ENCODE results near the gene H6PD. TPM values are rescaled to one million over a fixed set of nuclear protein-coding genes. Genes with fewer than 3 reads are reported as not detected.

Gene H6PD
- total RNA-seq, 2 donors from 2014 or later, result 4.4 to 16.2 TPM

DNA sequence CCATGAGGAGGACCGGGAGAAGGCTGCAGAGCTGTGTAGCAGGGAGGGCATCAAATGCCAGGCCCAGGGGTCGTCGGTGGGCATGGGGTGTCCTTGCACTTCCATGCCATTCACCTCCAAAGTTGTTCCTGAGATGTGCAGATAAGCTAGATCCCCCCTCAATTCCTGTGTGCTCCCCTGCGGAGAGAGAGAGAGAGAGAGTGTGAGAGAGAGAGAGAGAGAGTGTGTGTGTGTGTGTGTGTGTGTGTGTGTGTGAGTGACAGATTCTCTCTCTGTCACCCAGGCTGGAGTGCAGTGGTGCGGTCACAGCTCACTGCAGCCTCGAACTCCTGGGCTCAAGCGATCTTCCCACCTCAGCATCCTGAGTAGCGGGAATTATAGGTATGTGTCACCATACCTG, 74.5 kb downstream of the H6PD start:
- DNase-seq (ENCODE audit: low spot score in 2 of 2) (no peak), ATAC-seq (no peak)
- Mint-ChIP-seq H3K36me3 (no peaks in the 10 kb centered on the region), H3K9me3 (no peaks in the 10 kb centered on the region), H3K27ac (peak overlapping the region in 1 of 2 donors; percentile 59)

DNA sequence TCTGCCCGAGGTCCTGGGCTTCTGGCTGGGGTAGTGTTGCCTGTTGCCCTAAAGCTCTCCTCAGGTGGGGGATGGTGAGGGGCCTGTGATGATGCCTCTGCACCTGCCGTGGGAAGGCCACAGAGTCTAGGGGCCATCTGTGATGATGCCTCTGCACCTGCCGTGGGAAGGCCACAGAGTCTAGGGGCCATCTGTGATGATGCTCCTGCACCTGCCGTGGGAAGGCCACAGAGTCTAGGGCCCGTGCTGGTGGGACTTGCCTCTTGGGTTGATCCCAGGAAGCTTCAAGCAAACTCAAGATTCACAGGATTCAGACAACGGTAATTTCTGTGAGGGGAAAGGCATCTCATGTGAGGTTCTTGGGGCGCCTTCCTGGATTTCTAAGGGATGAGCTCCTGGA, 75.4 kb downstream of the H6PD start:
- no peaks in the 10 kb centered on the region for H3K36me3 Mint-ChIP-seq
- ATAC-seq (no peak), DNase-seq (ENCODE audit: low spot score in 2 of 2) (no peak)
- no peaks in the 10 kb centered on the region for H3K9me3 Mint-ChIP-seq
- H3K27ac Mint-ChIP-seq, result no peak overlapping the region

DNA sequence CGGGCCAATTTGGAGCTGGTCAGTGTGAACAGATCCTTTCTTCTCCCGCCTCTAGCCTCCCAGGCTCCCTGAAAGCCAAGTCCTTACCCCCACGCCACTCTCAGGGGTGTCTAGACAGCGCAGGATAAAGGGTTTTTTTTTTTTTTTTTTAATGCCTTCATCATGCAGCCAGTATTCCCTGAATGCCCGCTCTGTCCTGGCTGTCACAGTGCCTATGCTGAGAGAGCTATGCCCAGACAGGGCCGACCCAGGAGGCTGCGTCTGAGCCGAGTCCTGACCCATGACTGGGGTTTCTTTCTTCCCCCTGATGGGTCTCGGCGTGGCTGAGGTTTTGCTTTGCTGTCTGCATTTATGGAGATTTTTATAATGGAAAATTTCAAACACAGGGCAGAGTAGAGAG, 76.5 kb downstream of the H6PD start:
- ATAC-seq, result no peak
- no peaks in the 10 kb centered on the region for H3K36me3 Mint-ChIP-seq
- H3K9me3 Mint-ChIP-seq, result no peaks in the 10 kb centered on the region
- no peak overlapping the region for H3K27ac Mint-ChIP-seq
- DNase-seq (ENCODE audit: low spot score in 2 of 2), result no peak

DNA sequence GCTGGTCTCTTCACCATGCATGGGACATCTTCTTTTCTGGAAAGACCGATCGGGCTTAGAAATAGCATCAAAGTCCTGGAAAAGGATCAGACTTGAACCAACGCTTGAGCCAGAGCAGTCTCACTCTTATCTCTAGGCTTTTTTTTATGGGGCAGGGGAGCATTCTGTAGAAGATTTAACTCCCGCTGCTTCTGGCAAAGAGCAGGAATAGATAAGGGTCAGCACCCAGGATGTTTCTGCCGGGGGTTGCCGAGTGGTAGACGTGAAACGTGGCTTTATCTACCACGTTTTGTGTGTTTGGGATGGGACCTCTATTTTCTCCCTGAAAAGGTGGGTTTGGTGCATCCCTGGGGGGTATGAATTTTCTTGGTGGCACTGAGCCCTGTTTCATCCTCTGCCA, 76.9 kb downstream of the H6PD start:
- no peak overlapping the region for H3K27ac Mint-ChIP-seq
- no peaks in the 10 kb centered on the region for H3K36me3 Mint-ChIP-seq
- no peak for ATAC-seq
- no peak for DNase-seq (ENCODE audit: low spot score in 2 of 2)
- no peaks in the 10 kb centered on the region for H3K9me3 Mint-ChIP-seq

DNA sequence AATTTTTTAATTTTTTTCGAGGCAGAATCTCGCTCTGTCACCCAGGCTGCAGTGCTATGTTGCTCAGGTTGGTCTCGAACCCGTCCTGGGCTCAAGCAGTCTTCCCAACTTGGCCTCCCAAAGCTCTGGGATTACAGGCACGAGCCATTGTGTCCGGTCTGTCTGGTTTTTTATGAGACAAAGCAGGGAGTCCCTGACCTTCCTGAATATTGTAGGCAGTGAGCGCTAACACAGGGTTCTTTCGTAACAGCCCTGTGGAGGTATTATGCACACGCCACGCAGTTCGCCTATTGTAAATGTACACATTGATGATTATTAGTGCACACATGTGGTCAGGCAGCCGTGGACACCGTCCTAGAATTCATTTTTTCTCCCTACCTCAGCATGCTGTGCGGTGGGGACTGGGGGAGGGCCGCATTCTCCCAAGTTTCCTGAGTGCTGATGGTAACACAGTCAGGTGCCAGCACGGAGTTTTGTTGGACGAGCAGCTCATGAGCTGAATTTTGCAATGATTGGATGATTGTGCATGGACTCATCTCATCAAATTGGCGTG, 77.7 kb downstream of the H6PD start:
- no peaks in the 10 kb centered on the region for H3K36me3 Mint-ChIP-seq
- no peak overlapping the region for H3K27ac Mint-ChIP-seq
- ATAC-seq (no peak), DNase-seq (ENCODE audit: low spot score in 2 of 2) (no peak)
- H3K9me3 Mint-ChIP-seq, result no peaks in the 10 kb centered on the region

DNA sequence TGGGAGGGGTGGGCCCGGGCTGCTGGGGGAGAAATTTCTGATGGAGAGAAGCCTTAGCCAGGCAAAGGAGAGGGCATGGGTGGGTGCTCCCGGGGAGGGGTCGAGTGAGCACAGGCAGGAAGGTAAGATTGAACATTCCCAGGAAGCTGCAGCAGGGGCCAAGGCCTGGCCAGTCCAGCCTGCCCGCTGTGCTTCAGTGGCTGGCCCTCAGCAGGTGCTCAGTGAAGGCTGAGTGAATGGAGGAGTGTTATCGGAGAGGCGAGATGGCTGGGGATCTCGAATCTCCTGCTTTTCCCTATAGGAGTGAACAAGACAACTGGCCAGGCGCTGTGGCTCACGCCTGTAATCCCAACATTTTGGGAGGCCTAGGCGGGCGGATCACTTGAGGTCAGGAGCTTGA, 79.0 kb downstream of the H6PD start:
- Mint-ChIP-seq H3K9me3 (no peaks in the 10 kb centered on the region), H3K36me3 (no peaks in the 10 kb centered on the region), H3K27ac (no peak overlapping the region)
- DNase-seq (ENCODE audit: low spot score in 2 of 2), result no peak
- no peak for ATAC-seq

DNA sequence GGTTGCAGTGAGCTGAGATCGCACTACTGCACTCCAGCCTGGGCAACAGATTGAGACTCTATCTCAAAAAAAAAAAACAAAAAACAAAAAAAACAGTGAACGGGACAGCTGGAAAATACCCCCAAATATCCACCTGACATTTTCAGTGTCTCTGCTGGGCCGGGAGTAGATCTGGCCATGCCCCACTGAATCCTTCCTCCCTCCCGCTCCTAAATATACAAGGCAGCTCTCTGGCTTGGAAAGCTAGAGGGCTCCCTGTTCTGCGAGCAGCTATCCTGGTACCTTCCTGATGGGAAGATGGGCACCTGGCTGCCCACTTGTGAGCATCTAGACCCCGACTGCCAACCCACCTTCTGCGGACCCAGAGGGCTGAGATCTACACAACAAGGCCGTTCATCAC, 79.5 kb downstream of the H6PD start:
- DNase-seq (ENCODE audit: low spot score in 2 of 2), result no peak
- Mint-ChIP-seq H3K36me3 (no peaks in the 10 kb centered on the region), H3K27ac (peak overlapping the region; percentile 82 to 84), H3K9me3 (no peaks in the 10 kb centered on the region)
- no peak for ATAC-seq

DNA sequence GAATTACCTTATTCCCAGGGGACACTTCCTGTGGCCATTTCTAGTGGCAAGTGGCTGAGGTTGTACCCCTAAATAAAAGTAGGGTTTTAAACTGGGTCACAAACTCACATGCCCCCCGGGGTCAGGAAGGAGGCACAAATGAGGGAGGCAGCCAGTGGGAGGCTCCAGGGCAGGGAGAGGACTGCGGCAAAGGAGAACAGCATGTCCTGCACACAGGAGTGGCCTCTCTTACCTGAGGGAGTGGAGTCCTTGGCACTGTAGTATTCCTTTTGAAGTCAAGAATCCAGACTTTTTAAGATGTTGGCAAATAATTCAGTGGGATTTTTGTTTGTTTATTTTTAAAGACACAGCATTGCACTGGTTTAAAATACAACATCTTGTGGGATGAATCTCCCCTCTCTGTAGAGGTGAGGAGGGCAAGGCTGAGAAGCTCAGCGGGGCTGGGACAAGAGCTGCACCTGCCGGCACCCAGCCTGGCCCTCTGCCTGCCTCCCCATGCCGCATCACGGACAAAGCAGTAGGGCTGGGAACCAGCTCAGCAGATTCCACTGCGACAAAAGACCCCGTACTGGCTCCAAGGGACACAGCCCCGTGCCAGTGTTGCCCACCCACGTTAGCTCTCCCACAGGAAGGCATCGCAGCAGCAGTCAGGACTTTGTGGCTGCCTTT, 80.3 kb downstream of the H6PD start:
- peak overlapping the region; percentile 84 to 99 for H3K27ac Mint-ChIP-seq
- ATAC-seq, result no peak
- H3K36me3 Mint-ChIP-seq, result no peaks in the 10 kb centered on the region
- no peaks in the 10 kb centered on the region for H3K9me3 Mint-ChIP-seq
- no peak for DNase-seq (ENCODE audit: low spot score in 2 of 2)

DNA sequence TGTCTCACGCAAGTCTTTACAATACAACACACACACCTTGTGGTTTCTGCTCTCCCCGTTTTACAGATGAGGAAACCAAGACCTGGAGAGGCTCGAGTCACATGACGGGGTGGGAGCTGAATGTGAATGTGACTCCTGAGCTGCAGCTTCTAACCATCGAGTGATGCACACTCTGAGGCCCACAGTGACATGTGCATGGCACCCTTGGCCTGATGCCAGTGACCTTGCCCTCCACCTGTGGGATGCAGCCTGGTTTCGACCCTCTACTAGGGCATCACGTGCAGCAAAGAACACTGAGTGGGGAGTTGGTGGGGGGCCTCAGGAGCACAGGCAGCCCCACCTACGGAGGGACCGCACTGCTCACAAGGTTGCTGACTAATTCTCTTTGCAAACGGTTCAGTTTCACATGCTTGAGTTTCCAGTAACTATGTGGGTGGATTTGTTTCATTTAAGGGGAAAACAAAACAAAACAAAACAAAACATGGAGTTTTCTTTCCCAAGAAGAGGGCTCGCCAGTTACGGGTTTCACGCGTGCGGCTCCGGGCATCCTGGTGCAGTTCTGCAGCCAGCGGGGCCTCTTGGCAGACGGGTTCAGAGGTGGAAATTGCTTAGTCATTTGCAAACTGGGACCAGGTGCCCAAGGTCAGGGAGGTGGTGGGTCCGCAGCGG, 81.0 kb downstream of the H6PD start:
- ATAC-seq (peak; percentile 78 to 88), DNase-seq (ENCODE audit: low spot score in 2 of 2) (peak; percentile 66 to 73)
- H3K36me3 Mint-ChIP-seq, result no peaks in the 10 kb centered on the region
- H3K27ac Mint-ChIP-seq, result peak overlapping the region; percentile 84 to 99
- H3K9me3 Mint-ChIP-seq, result no peaks in the 10 kb centered on the region

DNA sequence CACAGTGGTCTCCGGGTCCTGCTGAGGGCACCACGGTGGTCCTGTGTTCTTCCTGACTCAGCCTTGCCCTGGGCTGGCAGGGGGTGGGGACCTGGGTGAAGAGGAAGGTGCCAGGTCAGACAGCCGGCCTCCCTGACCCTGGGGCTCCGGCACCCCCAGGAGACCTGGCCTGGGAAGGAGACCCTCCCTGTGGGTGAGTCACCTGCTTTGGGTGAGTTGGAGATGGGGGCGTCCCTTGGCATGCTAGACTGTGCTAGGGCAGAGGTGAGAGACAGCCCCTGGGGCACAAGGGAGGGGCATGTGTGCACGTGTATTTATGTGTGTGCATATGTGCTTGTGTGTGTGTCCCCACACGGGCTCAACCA, 81.5 kb downstream of the H6PD start:
- DNase-seq (ENCODE audit: low spot score in 2 of 2) (peak in 1 of 2 donors; percentile 42), ATAC-seq (peak; percentile 50 to 52)
- Mint-ChIP-seq H3K36me3 (no peaks in the 10 kb centered on the region), H3K27ac (peak overlapping the region; percentile 84 to 99), H3K9me3 (no peaks in the 10 kb centered on the region)

DNA sequence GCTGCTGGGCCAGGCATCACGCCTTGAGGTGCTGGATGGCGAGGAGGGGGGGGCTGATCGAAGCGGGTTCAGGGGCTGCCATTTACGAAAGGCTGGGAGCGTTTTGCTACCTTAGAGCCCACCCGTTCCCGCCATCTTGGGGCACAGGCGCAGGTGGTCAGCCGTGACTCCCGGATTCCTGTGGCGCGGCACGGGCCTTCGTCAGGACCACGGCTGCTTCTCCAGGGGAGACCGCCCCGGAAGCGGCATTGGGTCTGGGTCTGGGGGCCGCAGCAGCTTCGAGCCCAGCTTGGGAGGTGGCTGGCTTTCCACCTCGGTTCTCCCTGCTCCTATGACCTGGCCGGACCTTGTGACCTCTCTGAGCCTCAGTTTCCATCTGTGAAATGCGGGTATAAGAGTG, 81.9 kb downstream of the H6PD start:
- H3K36me3 Mint-ChIP-seq, result no peaks in the 10 kb centered on the region
- no peaks in the 10 kb centered on the region for H3K9me3 Mint-ChIP-seq
- peak overlapping the region; percentile 36 to 84 for H3K27ac Mint-ChIP-seq
- no peak for DNase-seq (ENCODE audit: low spot score in 2 of 2)
- ATAC-seq, result no peak

DNA sequence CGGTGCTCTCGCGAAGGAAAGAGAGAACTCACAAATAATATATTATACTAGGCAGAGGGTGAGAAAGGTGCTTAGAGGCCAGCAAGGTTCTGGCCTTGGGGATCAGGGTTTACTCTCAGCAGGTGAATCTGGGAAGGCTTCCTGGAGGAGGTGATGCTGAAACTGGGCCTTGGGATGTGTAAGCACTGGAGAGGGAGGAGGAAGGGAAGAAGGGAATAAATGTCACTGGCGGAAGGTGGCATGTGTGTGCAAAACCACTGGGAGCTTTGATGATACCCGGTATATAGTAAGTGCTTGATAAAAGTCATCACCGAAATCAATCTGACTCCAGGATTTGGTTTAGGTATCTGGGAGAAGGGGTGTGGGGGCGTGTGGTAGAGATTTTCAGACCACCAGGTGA, 82.5 kb downstream of the H6PD start:
- H3K36me3 Mint-ChIP-seq, result no peaks in the 10 kb centered on the region
- peak overlapping the region; percentile 82 to 84 for H3K27ac Mint-ChIP-seq

DNA sequence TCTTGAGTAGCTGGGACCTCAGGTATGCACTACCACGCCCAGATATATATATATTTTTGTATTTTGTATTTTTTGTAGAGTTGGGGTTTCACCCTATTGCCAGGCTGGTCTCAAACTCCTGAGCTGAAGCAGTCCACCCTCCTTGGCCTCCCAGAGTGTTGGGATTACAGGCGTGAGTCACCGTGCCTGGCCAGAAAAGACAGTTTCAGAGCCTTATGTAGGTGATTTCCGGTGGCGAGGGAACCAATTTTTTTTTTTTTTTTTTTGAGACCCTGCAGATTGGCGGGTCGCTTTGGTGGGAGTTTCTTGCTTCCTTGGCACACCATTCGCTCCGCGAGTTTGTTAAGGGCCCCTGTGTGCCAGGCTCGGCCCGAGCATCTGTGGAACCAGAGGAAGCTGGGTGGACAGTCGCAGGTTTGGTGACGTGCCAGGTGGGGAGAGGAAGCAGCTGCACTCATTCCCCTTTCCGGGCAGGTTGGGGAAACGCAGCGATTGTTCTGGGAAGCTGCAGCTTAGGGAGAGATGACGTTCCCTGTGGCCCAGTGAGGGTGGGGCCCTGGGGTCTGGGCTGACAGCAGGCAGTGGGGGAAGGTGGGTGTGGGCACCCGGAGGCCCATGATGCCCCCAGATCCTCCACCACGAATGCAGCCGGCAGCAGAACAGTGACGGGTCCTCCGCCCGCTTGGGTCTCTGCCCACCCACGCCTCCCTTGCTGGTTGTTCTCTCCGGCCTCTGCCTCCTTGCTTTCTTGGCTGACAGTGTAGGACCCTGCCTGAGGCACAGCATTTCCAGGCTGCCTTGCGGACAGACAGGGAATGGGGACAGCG, 83.2 kb downstream of the H6PD start:
- Mint-ChIP-seq H3K36me3 (no peaks in the 10 kb centered on the region), H3K27ac (peak overlapping the region; percentile 82 to 84), H3K9me3 (no peaks in the 10 kb centered on the region)
- ATAC-seq (no peak), DNase-seq (ENCODE audit: low spot score in 2 of 2) (no peak)

More for the DNA sequence above, 82.5 kb downstream of the H6PD start:
- no peak for ATAC-seq
- no peaks in the 10 kb centered on the region for H3K9me3 Mint-ChIP-seq
- DNase-seq (ENCODE audit: low spot score in 2 of 2), result no peak

DNA sequence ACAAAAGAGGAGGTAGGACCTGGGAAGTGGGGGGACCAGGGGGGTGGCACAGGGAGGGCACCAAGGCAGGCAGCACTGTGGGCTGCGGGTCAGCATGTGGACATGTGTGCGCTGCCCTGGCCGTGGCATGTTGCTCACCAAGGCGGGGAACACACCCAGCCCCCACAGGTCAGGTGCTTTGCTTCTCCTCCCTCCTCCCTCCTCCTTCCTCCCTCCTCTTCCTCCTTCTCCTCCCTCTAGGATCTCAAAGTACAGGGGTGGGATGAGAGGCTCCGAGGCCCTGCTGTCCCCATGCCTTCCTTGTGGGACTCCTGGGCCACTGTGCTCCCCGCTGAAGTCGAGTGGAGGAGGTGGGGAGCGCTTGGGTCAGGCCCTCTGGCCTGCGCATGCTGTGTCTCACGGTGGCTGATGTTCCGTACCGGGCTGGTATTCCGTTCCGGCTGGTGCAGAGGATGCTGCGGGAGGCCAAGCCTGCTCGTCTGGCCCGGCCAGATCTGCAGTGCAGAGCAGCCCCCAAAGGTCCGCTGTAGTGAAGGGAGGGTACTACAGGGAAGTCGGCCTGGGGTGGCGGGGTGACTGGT, 84.7 kb downstream of the H6PD start:
- no peaks in the 10 kb centered on the region for H3K36me3 Mint-ChIP-seq
- DNase-seq (ENCODE audit: low spot score in 2 of 2) (no peak), ATAC-seq (no peak)
- H3K27ac Mint-ChIP-seq, result no peak overlapping the region
- no peaks in the 10 kb centered on the region for H3K9me3 Mint-ChIP-seq

DNA sequence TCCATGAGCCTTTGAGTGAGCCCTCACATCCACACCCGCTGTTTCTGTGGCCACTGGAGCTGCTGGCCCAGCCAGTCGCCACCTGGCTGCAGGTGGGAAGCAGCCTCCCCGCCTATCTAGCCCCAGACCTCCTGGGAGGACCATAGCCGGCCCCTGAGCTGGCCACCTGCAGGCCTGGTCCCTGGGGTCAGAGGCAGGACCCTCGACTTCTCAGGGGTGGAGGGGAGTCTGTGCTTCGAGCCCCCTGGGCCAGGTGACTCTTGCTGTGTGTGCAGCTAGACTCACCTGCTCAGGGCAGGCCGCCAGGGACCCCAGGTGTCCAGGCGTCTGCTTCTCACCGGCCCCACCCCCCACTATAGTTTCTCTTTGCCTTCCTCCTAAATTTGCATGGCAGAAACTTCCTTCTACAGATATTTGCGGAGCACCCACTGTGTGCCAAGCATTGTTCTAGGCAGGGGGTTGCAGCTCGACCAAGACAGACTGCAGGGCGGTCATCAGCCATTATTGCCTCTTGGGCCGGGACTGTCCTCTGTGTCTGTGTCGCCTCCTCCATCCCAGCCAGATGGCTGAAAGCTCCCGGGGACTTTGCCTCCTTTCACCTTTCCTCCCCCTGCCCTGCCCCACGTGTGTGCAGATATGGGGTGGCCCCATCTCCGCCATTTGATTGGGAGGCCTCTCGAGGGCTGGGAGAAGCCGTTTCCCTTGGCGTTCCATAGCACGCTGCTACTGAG, 85.4 kb downstream of the H6PD start:
- no peak for DNase-seq (ENCODE audit: low spot score in 2 of 2)
- H3K36me3 Mint-ChIP-seq, result no peaks in the 10 kb centered on the region
- H3K27ac Mint-ChIP-seq, result no peak overlapping the region
- H3K9me3 Mint-ChIP-seq, result no peaks in the 10 kb centered on the region
- ATAC-seq, result no peak

Data from activated naive CD4-positive, alpha-beta T cell treated with anti-CD3 and anti-CD28 coated beads, Interleukin-2, amount 50 U/mL, for 72 hours (primary cell).